ENCODE data around the gene MEFV.

Gene MEFV

GRCh38 chr16:3254309-3254708, 2.1 kb downstream of the MEFV start:
- Histone ChIP-seq H3K4me3 (no peak overlapping the region), H3K27ac (no peak overlapping the region), H3K9me3 (no peaks in the 10 kb centered on the region), H3K27me3 (peaks cover 0 to 25% of the 10 kb centered on the region in 2 donors), H3K4me1 (no peaks in the 10 kb centered on the region), H3K36me3 (no peaks in the 10 kb centered on the region)
- intact Hi-C loops (cut with DNase I; ENCODE audit: low total_unique reads) = no loop called here
- no peak for TF ChIP-seq CTCF (IDR thresholded peaks at IDR 0.05)
- DNase-seq = no peak

GRCh38 chr16:3252967-3253366, 3.5 kb downstream of the MEFV start:
- no peak overlapping the region for H3K27ac ChIP-seq
- H3K27me3 ChIP-seq = peaks cover 0 to 28% of the 10 kb centered on the region in 2 donors
- no peak overlapping the region for H3K4me3 ChIP-seq
- no peak for TF ChIP-seq CTCF (IDR thresholded peaks at IDR 0.05)
- intact Hi-C loops (cut with DNase I; ENCODE audit: low total_unique reads) = no loop called here
- no peaks in the 10 kb centered on the region for H3K36me3 ChIP-seq
- H3K4me1 ChIP-seq = no peaks in the 10 kb centered on the region
- no peaks in the 10 kb centered on the region for H3K9me3 ChIP-seq
- DNase-seq = no peak

- Histone ChIP-seq H3K4me1 (no peaks in the 10 kb centered on the region), H3K27me3 (peaks cover 0 to 22% of the 10 kb centered on the region in 2 donors), H3K36me3 (no peaks in the 10 kb centered on the region), H3K4me3 (no peak overlapping the region), H3K9me3 (no peaks in the 10 kb centered on the region), H3K27ac (no peak overlapping the region)
- intact Hi-C loops (cut with DNase I; ENCODE audit: low total_unique reads) = no loop called here
- DNase-seq = no peak
- no peak for TF ChIP-seq CTCF (IDR thresholded peaks at IDR 0.05)
These were observed 7.0 kb downstream of the MEFV start for GRCh38 chr16:3249451-3249850.

GRCh38 chr16:3249020-3249419, 7.4 kb downstream of the MEFV start:
- H3K4me1 ChIP-seq = no peaks in the 10 kb centered on the region
- H3K27me3 ChIP-seq = peaks cover 0 to 22% of the 10 kb centered on the region in 2 donors
- intact Hi-C loops (cut with DNase I; ENCODE audit: low total_unique reads) = no loop called here
- no peaks in the 10 kb centered on the region for H3K9me3 ChIP-seq
- no peak overlapping the region for H3K4me3 ChIP-seq
- DNase-seq = no peak
- H3K27ac ChIP-seq = no peak overlapping the region
- TF ChIP-seq CTCF (IDR thresholded peaks at IDR 0.05) = no peak
- H3K36me3 ChIP-seq = no peaks in the 10 kb centered on the region

- DNase-seq = no peak
- Histone ChIP-seq H3K4me1 (no peaks in the 10 kb centered on the region), H3K9me3 (no peaks in the 10 kb centered on the region), H3K4me3 (no peak overlapping the region), H3K27ac (no peak overlapping the region), H3K27me3 (peaks cover 0 to 23% of the 10 kb centered on the region in 2 donors), H3K36me3 (no peaks in the 10 kb centered on the region)
- intact Hi-C loops (cut with DNase I; ENCODE audit: low total_unique reads) = no loop called here
- no peak for TF ChIP-seq CTCF (IDR thresholded peaks at IDR 0.05)
These were observed 7.8 kb downstream of the MEFV start for GRCh38 chr16:3248596-3248995.

- no peak for TF ChIP-seq CTCF (IDR thresholded peaks at IDR 0.05)
- intact Hi-C loops (cut with DNase I; ENCODE audit: low total_unique reads) = no loop called here
These were observed 9.6 kb downstream of the MEFV start for GRCh38 chr16:3246876-3247275.

More at GRCh38 chr16:3246876-3247275, 9.6 kb downstream of the MEFV start:
- Histone ChIP-seq H3K27ac (no peak overlapping the region), H3K9me3 (no peaks in the 10 kb centered on the region), H3K4me1 (no peaks in the 10 kb centered on the region), H3K27me3 (peaks cover 0 to 25% of the 10 kb centered on the region in 2 donors), H3K4me3 (no peak overlapping the region), H3K36me3 (no peaks in the 10 kb centered on the region)
- no peak for DNase-seq
